Lung (tissue), 12 donors: ENCODE data around the gene TMEM91. TPM values are rescaled to one million over a fixed set of nuclear protein-coding genes. Genes with fewer than 3 reads are reported as not detected.

ENCODE experiments used
- ATAC-seq: fragments of 200-7000 bp; cut with Tn5 transposase; one replicate; pipeline ENCODE4 v1.9.1; 2020; ENCODE audit warnings: moderate number of reproducible peaks; ENCODE audit not compliant: insufficient read depth, low FRiP score
- DNase-seq, 3 donors: peaks; one replicate each; pipeline ENCODE4 v3.0.0-alpha.2; 2013 to 2017
- H3K27ac ChIP-seq, 2 donors: one replicate each; pipeline ENCODE4 v1.5.1; 2013; ENCODE audit warnings: mild to moderate bottlenecking in 2 of 2, moderate library complexity in 2 of 2, control low read depth in 1 of 2, inconsistent platforms in 1 of 2, low read depth in 1 of 2, low read length in 1 of 2
- H3K27me3 ChIP-seq, 3 donors: one replicate each; pipeline ENCODE4 v1.5.1; 2013; ENCODE audit warnings: low read length in 2 of 3; ENCODE audit not compliant: control insufficient read depth in 3 of 3, insufficient read depth in 3 of 3
- H3K36me3 ChIP-seq, 4 donors: one replicate each; pipeline ENCODE4 v1.5.1; 2013; ENCODE audit warnings: low read length in 4 of 4, mild to moderate bottlenecking in 1 of 4, moderate library complexity in 1 of 4; ENCODE audit not compliant: control insufficient read depth in 4 of 4, insufficient read depth in 4 of 4
- H3K4me1 ChIP-seq, 5 donors: one replicate each; pipeline ENCODE4 v1.5.1; 2013; ENCODE audit warnings: low read length in 5 of 5, mild to moderate bottlenecking in 2 of 5, moderate library complexity in 1 of 5; ENCODE audit not compliant: control insufficient read depth in 5 of 5, insufficient read depth in 5 of 5
- H3K4me3 ChIP-seq: one replicate; pipeline ENCODE4 v1.5.1; 2013; ENCODE audit warnings: mild to moderate bottlenecking, control low read depth, moderate library complexity
- H3K9ac ChIP-seq, 2 donors: one replicate each; pipeline ENCODE4 v1.5.1; 2013; ENCODE audit warnings: low read length in 2 of 2, control low read depth in 1 of 2; ENCODE audit not compliant: insufficient read depth in 1 of 2
- H3K9me3 ChIP-seq, 4 donors: one replicate each; pipeline ENCODE4 v1.5.1; 2013; ENCODE audit warnings: low read length in 3 of 4, mild to moderate bottlenecking in 1 of 4, moderate library complexity in 1 of 4; ENCODE audit not compliant: control insufficient read depth in 4 of 4, insufficient read depth in 3 of 4
- WGBS, 2 donors: extraction: QIAGEN DNeasy Blood & Tissue Kit; methylation state at CpG; one replicate each; pipeline ENCODE4 v1.1.7; 2013; 5-methylcytosine and 5-hydroxymethylcytosine counted together
- polyA plus RNA-seq, 2 donors: library from polyadenylated mRNA; stranded (reverse); fragments of 200-250 nt; gene quantifications; one replicate each; pipeline ENCODE4 v1.2.1, GENCODE V29; 2013
- total RNA-seq, 2 donors: library from RNA; depleted of rRNA in 1 of 2; stranded (reverse); fragments of >200 nt in 1 of 2; gene quantifications; one replicate each; pipeline ENCODE4 v1.2.1, GENCODE V29; 2014 to 2021
- TF ChIP-seq, protein P1 (sequence below): IDR thresholded peaks from 2 replicates; pipeline ENCODE4 v1.5.1; 2012; ENCODE audit warnings: mild to moderate bottlenecking; ENCODE audit errors: control extremely low read depth, extremely low read depth
- donor health status: control.
- donor health status: control.
- donor health status: Bipolar disorder and iron deficiency.
- donor health status: healthy.
- donor health status: DM: yes; HTN: yes; CAD: no.

TMEM91 gene
- total and polyA plus RNA-seq, 4 donors, result 13.6 to 39.8 (median 17.0) TPM

- Histone ChIP-seq H3K4me1 (peaks cover 0 to 9% (median 0%) of the 10 kb centered on the region in 5 donors), H3K27me3 (no peaks in the 10 kb centered on the region), H3K36me3 (peaks cover 0 to 11% (median 4%) of the 10 kb centered on the region in 4 donors), H3K9ac (no peak overlapping the region), H3K9me3 (no peaks in the 10 kb centered on the region), H3K4me3 (no peak overlapping the region), H3K27ac (no peak overlapping the region)
- WGBS, 2 donors, result 93 to 95% methylated on average over 10 of the region's 10 CpGs
- ATAC-seq (no peak), DNase-seq (no peak)
- TF ChIP-seq, protein P1, sequence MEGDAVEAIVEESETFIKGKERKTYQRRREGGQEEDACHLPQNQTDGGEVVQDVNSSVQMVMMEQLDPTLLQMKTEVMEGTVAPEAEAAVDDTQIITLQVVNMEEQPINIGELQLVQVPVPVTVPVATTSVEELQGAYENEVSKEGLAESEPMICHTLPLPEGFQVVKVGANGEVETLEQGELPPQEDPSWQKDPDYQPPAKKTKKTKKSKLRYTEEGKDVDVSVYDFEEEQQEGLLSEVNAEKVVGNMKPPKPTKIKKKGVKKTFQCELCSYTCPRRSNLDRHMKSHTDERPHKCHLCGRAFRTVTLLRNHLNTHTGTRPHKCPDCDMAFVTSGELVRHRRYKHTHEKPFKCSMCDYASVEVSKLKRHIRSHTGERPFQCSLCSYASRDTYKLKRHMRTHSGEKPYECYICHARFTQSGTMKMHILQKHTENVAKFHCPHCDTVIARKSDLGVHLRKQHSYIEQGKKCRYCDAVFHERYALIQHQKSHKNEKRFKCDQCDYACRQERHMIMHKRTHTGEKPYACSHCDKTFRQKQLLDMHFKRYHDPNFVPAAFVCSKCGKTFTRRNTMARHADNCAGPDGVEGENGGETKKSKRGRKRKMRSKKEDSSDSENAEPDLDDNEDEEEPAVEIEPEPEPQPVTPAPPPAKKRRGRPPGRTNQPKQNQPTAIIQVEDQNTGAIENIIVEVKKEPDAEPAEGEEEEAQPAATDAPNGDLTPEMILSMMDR, result no peak
Measured at GRCh38 chr19:41335467-41335866, 40.9 kb upstream of the TMEM91 start.

DNA sequence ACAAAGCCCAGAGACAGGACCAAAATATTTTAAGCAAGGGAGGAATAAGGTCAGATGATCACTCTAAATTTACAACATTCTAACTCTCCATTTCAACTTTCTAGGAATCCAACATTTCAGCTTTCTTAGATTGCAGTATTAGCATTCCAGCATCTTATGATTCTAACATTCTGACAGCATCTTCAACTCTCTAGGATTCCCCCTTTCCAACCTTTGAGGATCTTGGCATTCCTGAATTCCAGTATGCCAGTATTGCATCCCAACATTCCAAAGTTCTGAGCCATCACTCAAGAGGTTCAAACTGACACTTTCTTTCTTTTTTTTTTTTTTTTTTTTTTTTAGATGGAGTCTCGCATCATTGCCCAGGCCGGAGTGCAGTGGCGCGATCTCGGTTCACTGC is 36.4 kb upstream of the TMEM91 start:
- Histone ChIP-seq H3K9me3 (no peaks in the 10 kb centered on the region), H3K9ac (no peak overlapping the region), H3K4me3 (no peak overlapping the region), H3K27me3 (no peaks in the 10 kb centered on the region), H3K36me3 (peaks cover 4 to 22% (median 12%) of the 10 kb centered on the region in 4 donors), H3K27ac (no peak overlapping the region), H3K4me1 (peaks cover 0 to 4% (median 0%) of the 10 kb centered on the region in 5 donors)
- no peak for ATAC-seq
- DNase-seq, result no peak
- TF ChIP-seq, protein P1, result no peak
- WGBS, 2 donors, result 96 to 98% methylated on average over 5 of the region's 5 CpGs

GRCh38 chr19:41341669-41342490 is 34.5 kb upstream of the TMEM91 start:
- Histone ChIP-seq H3K27ac (peak overlapping the region in 1 of 2 donors; percentile 0), H3K4me1 (no peaks in the 10 kb centered on the region), H3K9me3 (no peaks in the 10 kb centered on the region), H3K27me3 (no peaks in the 10 kb centered on the region), H3K9ac (no peak overlapping the region), H3K4me3 (no peak overlapping the region), H3K36me3 (peaks cover 4 to 23% (median 11%) of the 10 kb centered on the region in 4 donors)
- TF ChIP-seq, protein P1, result no peak
- WGBS, 2 donors, result 68 to 73% methylated on average over 20 of the region's 20 CpGs
- ATAC-seq, result no peak
- no peak for DNase-seq
